ENCODE data around the gene LHX2.

LHX2 gene

DNA sequence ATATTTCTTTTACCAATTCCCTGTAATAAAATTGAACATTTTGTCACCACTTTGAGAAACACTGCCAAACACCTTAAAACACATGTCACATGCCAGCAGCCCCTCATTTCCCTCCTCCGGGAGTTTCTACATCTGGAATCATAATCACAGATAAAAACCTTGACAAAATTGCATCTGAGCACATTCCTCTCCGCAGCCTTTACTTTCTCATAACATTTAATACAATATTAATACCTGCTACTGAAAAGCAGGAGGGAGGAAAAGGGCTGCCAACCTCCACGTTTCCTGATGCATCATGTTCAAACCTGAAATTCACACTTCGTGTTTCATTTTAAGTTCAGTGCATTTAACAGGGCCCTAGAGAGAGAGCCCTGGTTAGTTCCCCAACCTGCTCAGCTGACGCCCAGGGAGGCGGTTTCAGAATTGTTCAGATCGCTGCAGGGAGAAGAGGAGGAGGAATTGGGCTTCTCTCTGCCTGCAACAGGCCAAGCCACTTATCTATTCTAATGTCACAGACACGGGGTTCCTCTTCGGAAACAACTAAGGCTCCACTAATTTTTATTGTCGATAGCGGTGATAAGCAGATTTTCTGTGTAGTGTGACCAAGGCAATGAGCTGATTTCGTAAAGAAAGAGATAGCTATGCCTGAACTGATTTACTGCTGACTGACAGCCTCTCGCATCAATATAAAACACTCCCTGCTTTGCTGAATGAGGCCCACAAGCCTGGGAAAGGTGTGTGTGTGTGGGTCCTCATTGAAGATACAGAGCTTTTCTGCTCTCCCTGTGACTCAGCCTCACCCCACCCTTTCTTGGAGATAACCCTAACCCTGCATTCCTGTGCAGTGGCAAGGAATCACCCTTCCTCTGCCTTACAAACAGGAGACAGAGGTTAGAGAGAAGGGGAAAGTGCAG, 4.9 kb upstream of the LHX2 start:
- TF ChIP-seq GATA2 (IDR thresholded peaks at IDR 0.05; ENCODE audit: low read depth, low read length), result no peak
- TF ChIP-seq GATA3 (IDR thresholded peaks at IDR 0.05; ENCODE audit: low read depth, low read length), result no peak

DNA sequence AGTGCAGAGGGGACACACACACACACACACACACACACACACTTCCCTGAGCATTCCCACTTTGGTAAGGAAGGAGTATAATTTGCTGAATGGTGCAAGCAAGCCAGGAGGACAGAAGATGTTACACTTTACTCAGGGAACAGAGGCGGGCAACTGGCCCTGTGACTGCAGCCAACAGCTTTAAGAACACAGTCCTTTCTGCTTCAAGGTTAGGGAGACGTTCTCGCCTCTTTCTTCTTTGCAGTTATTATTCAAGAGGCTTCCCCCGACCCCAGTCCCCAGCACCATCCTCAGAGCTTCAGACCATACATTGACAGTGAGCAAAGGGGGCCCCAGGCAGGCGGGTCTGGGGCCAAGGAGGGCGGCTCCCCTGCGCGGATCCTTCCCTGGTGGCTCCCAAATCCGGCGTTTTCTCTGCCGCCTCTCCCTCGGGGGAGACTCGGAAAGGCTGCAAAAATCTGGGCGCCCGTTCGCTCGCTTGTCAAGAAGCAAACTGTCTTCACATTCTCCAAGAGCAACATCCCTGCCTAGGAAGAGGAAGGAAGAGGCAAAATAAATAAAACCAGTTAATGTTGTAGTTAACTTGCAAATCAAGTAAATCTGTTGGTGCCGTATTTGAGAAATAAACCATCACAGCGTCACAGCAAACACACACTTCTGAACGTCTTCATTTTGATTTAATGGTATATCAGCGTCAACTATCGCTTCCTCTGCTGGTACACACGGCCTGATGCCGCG, 3.8 kb upstream of the LHX2 start:
- TF ChIP-seq GATA3 (IDR thresholded peaks at IDR 0.05; ENCODE audit: low read depth, low read length), result no peak
- TF ChIP-seq GATA2 (IDR thresholded peaks at IDR 0.05; ENCODE audit: low read depth, low read length), result no peak

DNA sequence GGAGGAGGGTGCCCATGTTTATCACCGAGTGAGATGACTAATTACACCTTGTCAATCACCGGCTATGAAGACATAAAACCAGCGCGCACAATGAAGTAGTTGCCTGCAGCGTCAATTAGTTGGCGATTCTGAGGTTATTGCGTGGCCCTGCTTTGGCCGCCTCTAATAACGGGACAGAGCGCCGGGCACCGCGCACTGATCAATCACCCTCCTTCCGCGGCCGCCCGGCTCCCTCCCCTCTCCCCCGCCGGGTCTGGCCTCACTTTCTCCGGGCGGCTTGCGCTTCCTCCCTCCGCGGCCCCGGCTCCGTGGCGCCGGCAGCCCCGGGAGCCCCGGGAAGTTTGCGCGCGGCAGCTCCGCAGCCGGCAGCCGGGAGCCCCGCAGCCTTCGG, 3.3 kb upstream of the LHX2 start:
- TF ChIP-seq GATA2 (IDR thresholded peaks at IDR 0.05; ENCODE audit: low read depth, low read length), result no peak
- TF ChIP-seq GATA3 (IDR thresholded peaks at IDR 0.05; ENCODE audit: low read depth, low read length), result no peak

DNA sequence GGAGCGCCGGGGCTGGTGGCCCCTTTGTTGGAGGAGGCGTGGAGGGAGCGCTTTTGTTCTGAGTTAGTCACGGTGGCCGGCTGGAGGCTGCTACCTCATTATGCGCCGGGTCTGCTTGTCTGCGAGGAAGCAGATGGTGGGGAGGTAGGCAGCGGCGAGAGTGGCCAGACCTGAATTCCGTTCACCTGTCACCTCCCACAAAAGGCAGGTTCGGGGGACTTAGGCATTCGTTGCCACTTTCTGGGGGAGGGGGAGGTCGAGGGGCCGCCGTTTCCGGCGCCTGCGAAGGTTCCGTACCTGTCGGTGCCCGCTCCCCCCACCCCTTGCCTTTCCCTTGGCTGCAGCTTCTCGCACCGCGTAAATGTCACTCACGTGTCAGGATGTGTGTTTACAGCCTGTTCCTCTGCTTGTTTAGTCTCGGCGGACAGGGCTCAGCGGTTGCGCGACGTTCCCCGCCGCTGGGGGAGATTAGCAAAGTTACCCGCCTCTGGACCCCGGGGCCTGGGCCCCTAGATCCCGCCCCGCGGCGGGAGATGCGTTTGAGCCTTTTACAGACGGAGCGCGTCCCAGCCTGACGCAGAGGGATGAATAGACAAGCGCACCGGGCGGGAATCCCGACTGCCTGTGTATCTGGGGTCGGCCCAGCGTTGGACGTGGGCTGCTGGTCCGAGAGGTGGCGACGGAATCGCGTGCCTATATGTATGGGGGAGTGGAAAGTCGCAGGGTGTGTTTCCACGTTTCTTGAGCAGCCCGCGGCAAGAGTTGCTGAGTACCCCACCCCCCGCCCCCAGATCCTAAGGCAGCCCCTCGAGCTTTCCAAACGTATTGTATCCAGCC, 2.7 kb upstream of the LHX2 start:
- no peak for TF ChIP-seq GATA2 (IDR thresholded peaks at IDR 0.05; ENCODE audit: low read depth, low read length)
- no peak for TF ChIP-seq GATA3 (IDR thresholded peaks at IDR 0.05; ENCODE audit: low read depth, low read length)

DNA sequence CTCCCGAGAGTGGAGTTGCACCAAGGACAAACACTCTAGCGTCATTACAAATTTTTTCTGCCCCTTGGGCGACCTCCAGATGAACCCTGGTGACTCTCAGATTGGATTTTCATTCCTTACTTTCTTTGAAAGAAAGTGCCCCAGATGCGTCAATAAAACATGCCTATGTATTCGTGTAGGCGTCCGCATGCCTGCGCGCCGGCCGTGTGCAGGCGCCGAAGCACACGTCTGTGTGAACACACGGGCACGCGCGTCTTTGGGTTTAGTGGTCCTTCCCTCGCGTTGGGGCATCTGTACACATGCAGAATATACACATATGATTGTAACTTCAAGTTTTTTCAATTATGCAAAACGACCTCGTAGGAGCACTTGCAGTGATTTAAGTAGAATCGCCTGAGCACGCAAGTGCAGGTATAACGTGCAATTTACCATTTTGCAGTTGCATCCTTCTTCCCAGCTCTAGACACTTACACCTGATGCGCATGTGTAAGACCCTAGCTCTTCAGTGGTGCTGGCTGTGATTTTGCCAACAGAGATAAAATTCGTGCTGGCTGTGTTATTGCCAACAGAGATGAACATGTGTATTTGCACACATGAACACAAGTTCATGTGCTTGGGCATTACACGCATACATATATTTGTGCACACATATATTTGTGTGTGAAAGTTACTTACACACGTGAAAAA, 1.9 kb upstream of the LHX2 start:
- TF ChIP-seq GATA2 (IDR thresholded peaks at IDR 0.05; ENCODE audit: low read depth, low read length), result no peak

DNA sequence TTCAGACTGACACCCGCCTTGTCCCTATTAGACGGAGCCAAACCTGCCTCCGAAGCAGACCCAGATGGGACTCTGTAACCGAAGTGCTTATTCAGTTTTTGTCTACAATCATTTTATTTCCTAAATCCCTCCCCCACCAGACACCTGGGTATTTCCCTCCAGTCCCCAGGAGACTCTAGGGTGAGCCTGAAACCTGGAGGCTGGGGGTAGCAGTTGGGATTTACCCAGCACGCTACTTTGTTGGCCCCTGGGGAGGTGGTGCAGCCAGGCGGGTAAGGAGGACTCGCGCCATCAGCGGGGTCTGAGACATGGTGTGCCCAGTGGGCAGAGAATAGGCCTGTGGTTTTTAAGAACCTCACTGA, 1.3 kb upstream of the LHX2 start:
- TF ChIP-seq GATA2 (IDR thresholded peaks at IDR 0.05; ENCODE audit: low read depth, low read length), result no peak
- no peak for TF ChIP-seq GATA3 (IDR thresholded peaks at IDR 0.05; ENCODE audit: low read depth, low read length)

DNA sequence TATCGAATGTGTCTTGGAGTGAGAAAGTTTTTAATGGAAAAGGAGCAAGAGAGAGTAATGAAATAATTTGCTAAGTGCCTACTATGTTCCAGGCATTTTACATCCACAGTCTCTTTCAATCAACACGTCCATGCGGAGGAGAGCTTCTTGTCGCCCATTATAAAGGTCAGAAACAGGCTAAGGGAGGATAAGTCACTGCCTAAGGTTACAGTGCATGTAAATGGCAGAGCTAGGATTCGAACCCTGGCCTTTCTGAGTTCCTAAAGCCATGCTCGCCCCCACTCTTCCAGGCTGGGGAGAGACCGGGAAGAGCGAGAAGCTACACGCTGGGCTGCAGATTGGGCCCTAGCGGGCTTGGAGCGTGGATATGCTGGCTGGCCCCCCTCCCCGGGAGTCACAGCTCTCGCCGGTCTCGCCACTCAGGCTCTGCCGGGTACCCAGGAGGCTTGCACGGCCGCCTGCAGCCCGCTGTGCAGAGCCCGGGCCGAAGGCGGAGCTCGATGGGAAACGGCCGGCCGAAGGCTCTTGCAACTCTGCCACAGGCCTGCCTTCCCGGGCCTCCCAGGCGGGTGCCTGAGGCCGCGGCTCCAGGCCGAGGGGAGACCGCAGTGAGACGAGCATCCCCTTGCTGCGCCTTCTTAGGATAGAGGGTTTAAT, 775 bp upstream of the LHX2 start:
- TF ChIP-seq GATA3 (IDR thresholded peaks at IDR 0.05; ENCODE audit: low read depth, low read length) (no peak), GATA2 (IDR thresholded peaks at IDR 0.05; ENCODE audit: low read depth, low read length) (no peak)

DNA sequence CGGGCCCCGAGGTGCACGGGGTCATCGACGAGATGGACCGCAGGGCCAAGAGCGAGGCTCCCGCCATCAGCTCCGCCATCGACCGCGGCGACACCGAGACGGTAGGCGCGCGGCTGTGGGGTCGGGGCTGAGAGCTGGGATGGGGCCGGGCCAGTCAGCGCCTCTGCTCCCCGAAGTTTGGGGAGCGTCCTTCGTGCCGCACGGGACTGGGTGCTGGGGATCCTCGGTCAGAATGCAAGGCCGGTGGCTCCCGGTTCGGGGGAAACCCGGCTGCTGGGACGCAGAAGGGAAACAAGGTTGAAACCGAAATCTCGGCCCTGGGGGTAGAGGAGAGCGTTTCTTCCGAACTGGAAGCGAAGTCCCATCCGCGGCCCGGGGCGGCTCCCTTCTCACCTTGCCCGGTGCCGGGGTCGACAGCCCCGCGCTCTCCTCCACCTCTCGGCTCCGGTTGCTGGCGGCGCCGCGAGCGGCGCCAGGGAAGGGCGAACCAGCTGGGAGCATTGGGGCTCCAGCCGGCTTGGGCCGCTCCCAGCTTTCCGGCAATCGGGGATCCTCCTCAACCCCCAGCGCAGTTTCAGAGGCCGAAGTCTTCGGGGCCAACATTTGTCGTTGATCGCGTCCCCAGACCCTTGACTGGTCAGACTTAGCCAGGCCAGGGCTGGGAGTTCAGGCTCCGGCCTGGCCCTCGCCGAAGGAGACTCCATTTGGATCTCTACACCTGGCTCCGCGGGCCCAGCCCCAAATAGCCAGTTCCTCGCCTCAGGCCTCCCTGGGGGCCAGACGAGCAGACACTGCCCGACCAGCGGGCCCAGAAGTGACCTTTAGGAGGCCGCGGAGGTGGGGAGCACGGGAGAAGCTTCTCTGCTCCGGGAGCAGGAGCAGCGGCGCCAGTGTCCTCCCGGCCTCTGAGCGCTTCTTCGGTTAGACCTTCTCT, 1.1 kb downstream of the LHX2 start:
- no peak for TF ChIP-seq GATA3 (IDR thresholded peaks at IDR 0.05; ENCODE audit: low read depth, low read length)
- no peak for TF ChIP-seq GATA2 (IDR thresholded peaks at IDR 0.05; ENCODE audit: low read depth, low read length)

DNA sequence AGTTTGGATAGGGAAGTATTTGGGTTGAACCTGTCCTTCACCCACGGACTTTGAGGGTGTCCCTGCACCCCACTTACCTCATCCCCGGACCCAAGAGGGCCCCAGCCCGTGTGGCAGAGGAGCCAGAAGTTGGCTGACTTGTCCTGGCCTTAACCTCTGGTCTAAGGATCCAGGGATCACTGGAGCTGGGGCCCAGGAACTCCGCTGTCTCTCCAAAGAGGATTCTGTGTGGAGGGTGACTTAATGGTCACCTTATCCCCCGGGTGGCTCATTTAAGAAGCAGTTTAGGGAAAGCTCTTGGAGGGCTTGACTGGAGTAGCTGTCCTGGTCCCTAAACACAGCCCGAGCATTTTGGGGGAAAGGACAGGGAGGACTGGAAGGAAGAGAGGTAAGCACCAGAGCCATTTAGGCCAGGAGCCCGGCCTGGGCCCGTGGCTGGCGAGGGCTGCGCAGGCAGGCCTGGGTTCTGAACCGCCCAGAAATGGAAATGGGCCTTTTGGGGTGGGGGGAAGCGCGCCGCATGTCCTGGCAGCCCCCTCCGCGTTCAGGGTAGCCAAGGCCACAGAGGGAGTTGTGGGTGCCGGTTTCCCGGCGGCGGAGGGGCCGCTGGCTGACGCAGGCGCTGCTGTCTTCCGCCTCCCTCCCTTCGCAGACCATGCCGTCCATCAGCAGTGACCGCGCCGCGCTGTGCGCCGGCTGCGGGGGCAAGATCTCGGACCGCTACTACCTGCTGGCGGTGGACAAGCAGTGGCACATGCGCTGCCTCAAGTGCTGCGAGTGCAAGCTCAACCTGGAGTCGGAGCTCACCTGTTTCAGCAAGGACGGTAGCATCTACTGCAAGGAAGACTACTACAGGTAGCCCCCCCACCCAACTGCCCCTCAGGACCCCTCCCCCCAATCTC, 2.0 kb downstream of the LHX2 start:
- TF ChIP-seq GATA2 (IDR thresholded peaks at IDR 0.05; ENCODE audit: low read depth, low read length) (no peak), GATA3 (IDR thresholded peaks at IDR 0.05; ENCODE audit: low read depth, low read length) (no peak)

DNA sequence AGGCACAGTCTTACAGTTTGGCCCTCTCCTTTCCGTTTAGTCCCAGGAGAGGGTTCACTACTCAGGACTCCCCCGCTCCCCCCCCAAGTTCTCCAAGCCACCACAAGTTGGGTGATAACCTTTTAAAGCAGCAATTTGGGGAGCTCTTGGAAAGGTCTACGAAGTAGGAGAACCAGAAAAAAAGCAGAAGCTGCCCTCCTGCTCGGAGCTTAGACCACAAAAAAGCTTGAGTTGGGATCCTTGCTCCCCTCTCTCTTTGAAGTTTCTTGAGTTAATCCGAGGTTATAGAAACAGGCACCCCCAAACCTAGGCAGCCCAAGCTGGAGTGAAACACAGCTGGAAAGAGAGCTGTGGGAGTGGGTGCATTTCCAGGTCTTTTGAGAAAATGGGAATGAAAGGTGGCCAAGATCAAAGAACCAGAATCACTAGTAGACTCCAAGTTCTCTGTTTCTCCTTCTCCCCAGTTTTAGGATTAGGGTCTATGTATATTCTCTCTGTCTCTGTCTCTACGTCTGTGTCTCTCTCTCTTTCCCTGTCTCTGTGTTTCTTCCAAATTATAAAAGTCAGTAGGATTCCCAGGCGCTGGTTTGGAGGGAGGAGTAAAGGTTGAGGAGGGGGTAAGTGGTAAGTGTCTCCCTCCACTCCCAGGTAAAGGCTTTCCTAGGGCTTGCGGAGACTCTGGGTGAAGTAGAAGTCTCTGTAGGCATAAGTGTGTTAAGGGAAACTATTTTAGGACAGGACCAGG, 2.8 kb downstream of the LHX2 start:
- TF ChIP-seq GATA2 (IDR thresholded peaks at IDR 0.05; ENCODE audit: low read depth, low read length) (no peak), GATA3 (IDR thresholded peaks at IDR 0.05; ENCODE audit: low read depth, low read length) (no peak)

All from SH-SY5Y (cell line).